ENCODE data around the gene REN. TPM values are rescaled to one million over a fixed set of nuclear protein-coding genes. Genes with fewer than 3 reads are reported as not detected.

The REN gene
- total RNA-seq, 4 donors from 2014 or later, result 0.17 to 0.26 TPM; not detected in 2

- WGBS, 2 donors, result 92% methylated on average over 18 of the region's 18 CpGs
- intact Hi-C loops (cut with DNase I; ENCODE audit: low total_unique reads), result loop anchor here (5.0 kb wide), 1 partner anchor 259 kb away; no protein-coding TSS in a partner anchor
- no peak for DNase-seq (ENCODE audit: low spot score in 2 of 2)
- no peak overlapping the region for H3K4me3 ChIP-seq (ENCODE audit: low read depth, poor library complexity, severe bottlenecking)
- TF ChIP-seq POLR2A (IDR thresholded peaks at IDR 0.05), result no peak
- no peak for TF ChIP-seq CTCF (IDR thresholded peaks at IDR 0.05)
Measured at GRCh38 chr1:204125759-204126351, 40.3 kb downstream of the REN start.

- H3K4me3 ChIP-seq (ENCODE audit: low read depth, poor library complexity, severe bottlenecking), result no peak overlapping the region
- WGBS, 2 donors, result 86 to 92% methylated on average over 22 of the region's 22 CpGs
- DNase-seq (ENCODE audit: low spot score in 2 of 2), result no peak
- intact Hi-C loops (cut with DNase I; ENCODE audit: low total_unique reads), result loop anchor here (5.0 kb wide), 1 partner anchor 257 kb away; no protein-coding TSS in a partner anchor
- TF ChIP-seq CTCF (IDR thresholded peaks at IDR 0.05), result no peak
- TF ChIP-seq POLR2A (IDR thresholded peaks at IDR 0.05), result no peak
Measured at GRCh38 chr1:204124639-204125038, 41.5 kb downstream of the REN start.

- TF ChIP-seq CTCF (IDR thresholded peaks at IDR 0.05) (no peak), POLR2A (IDR thresholded peaks at IDR 0.05) (no peak)
Measured at GRCh38 chr1:204123376-204123775, 42.8 kb downstream of the REN start.

GRCh38 chr1:204121840-204122555 is 44.1 kb downstream of the REN start:
- TF ChIP-seq POLR2A (IDR thresholded peaks at IDR 0.05), result no peak
- TF ChIP-seq CTCF (IDR thresholded peaks at IDR 0.05), result no peak
- WGBS, 2 donors, result 92% methylated on average over 16 to 17 of the region's 17 CpGs
- H3K4me3 ChIP-seq (ENCODE audit: low read depth, poor library complexity, severe bottlenecking), result no peak overlapping the region
- DNase-seq (ENCODE audit: low spot score in 2 of 2), result no peak
- intact Hi-C loops (cut with DNase I; ENCODE audit: low total_unique reads), result no loop called here

More at GRCh38 chr1:204123376-204123775, 42.8 kb downstream of the REN start:
- intact Hi-C loops (cut with DNase I; ENCODE audit: low total_unique reads), result no loop called here
- no peak for DNase-seq (ENCODE audit: low spot score in 2 of 2)
- no peak overlapping the region for H3K4me3 ChIP-seq (ENCODE audit: low read depth, poor library complexity, severe bottlenecking)
- WGBS, 2 donors, result 70 to 81% methylated on average over 9 of the region's 9 CpGs

GRCh38 chr1:204116539-204116938 is 49.6 kb downstream of the REN start:
- TF ChIP-seq CTCF (IDR thresholded peaks at IDR 0.05) (no peak), POLR2A (IDR thresholded peaks at IDR 0.05) (no peak)
- intact Hi-C loops (cut with DNase I; ENCODE audit: low total_unique reads), result no loop called here
- no peak overlapping the region for H3K4me3 ChIP-seq (ENCODE audit: low read depth, poor library complexity, severe bottlenecking)
- DNase-seq (ENCODE audit: low spot score in 2 of 2), result no peak
- 77 to 87% methylated on average over 4 of the region's 4 CpGs for WGBS, 2 donors
